ENCODE measurements around the gene IQCH.
A peak's percentile ranks its signal among the peaks of the same experiment; 100 is the strongest.

IQCH gene

DNA sequence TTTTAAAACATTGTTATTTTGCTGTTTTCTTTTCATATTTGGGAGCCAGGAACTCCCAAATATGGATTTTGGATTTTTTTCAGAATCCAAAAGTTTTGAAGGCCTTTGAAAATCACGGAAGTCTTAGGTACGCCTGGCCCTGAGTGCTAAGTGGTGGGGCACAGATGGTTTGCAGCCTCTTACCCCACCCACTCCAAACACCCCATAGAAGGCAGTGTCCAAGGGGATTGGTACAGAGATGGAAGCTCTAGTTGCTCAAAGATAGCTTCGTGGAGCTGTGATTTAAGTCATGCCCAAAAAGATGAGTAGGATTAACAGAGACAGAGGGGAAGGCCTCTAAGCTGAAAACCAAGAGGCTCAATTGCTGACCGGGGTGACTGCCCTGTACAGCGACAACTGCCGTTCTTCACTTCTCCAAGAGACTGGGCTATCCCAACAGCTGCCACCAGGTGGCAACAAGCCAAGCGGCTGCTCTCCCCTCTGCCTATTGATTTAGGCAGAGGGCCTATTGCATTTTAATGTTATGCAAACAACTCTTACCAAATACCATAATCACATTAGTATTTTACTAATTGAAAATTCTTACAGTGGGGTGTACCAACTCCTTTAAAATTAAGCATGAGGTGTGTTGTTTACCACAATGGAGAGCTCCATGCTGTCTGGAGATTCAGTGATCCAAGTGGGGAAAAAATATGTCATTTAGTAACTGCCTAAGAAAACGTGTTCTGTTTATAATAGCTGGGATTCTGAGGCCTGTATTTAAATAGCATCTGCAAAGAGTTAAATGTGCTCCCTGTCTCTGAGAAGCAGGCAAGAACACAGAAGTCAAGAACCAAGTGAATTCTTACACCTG, 202.3 kb downstream of the IQCH start:
- peak; percentile 75 for DNase-seq (ENCODE audit: low read depth)
- TF ChIP-seq, protein P1, sequence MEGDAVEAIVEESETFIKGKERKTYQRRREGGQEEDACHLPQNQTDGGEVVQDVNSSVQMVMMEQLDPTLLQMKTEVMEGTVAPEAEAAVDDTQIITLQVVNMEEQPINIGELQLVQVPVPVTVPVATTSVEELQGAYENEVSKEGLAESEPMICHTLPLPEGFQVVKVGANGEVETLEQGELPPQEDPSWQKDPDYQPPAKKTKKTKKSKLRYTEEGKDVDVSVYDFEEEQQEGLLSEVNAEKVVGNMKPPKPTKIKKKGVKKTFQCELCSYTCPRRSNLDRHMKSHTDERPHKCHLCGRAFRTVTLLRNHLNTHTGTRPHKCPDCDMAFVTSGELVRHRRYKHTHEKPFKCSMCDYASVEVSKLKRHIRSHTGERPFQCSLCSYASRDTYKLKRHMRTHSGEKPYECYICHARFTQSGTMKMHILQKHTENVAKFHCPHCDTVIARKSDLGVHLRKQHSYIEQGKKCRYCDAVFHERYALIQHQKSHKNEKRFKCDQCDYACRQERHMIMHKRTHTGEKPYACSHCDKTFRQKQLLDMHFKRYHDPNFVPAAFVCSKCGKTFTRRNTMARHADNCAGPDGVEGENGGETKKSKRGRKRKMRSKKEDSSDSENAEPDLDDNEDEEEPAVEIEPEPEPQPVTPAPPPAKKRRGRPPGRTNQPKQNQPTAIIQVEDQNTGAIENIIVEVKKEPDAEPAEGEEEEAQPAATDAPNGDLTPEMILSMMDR (IDR thresholded peaks at IDR 0.05; ENCODE audit: insufficient read depth, low read depth, low read length, missing control alignments) = peak; percentile 98
- no peak overlapping the region for H3K4me3 ChIP-seq (ENCODE audit: low read length)

DNA sequence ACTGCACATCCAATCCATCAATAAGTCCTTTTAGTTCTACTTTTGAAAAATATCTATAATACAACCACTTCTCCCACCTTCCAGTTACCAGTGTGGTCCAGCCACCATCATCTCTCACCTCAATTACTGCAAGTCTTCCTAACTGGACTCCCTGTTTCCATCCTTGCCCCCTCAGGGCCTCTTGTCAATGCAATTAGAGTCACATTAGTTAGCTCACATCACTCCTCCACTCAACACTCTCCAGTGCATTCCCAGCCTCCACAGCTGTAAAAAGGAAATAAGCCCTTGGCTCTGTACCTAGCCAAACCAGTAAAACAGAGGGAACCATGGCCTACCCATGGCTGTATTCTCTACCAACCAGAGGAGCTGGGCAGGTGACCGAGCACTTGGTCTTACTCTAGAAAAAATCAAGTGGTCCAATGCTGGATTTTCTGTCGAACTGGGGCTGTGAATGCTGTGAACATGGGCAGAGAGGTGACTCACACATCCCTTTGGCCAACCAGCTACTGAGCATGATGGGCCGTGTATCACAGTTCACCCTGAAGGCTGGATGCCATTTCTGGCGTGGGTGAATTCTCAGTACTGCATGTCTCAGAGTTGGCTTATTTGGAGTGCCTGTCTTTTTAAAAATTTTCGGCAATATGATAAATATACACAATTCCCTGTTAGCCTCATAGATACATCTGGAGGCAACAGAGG, 203.9 kb downstream of the IQCH start:
- DNase-seq (ENCODE audit: low read depth) = peak; percentile 15
- TF ChIP-seq, protein P1 (IDR thresholded peaks at IDR 0.05; ENCODE audit: insufficient read depth, low read depth, low read length, missing control alignments) = no peak
- no peak overlapping the region for H3K4me3 ChIP-seq (ENCODE audit: low read length)

DNA sequence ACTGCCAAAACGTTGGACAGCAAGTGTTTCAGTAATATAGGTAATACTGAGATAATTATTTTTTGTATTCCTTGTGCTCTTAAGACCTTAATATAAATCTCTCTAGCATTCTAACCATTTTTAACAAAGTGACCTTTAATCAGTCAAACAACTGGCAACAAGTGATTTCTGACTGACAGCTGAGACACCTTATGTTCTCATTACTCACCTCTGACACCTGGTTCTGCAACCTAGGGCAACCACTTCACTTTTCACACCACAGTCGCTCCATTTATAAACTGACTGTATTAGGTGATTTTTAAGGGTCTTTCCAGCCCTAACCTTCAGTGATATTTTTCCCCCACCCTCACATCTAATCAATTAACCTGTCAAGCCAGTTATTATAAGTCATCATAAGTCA, 205.9 kb downstream of the IQCH start:
- no peak overlapping the region for H3K4me3 ChIP-seq (ENCODE audit: low read length)
- TF ChIP-seq, protein P1 (IDR thresholded peaks at IDR 0.05; ENCODE audit: insufficient read depth, low read depth, low read length, missing control alignments) = no peak
- no peak for DNase-seq (ENCODE audit: low read depth)

DNA sequence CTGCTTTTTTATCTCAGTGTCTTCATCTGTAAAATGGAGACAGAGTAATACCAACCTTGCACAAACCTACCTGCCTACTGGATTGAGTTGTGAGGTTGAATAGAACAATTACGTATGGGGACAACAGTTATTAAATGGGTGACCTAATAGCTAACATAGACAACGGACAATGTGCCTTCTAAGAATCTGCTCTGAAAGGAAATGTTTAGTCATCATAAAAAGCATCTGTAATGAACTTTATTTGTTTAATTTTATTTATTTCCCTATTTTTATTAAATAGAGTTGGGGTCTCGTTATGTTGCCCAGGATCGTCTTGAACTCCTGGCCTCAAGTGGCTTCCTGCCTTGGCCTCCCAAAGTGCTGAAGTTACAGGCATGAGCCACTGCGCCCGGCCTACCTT, 207.1 kb downstream of the IQCH start:
- TF ChIP-seq, protein P1 (IDR thresholded peaks at IDR 0.05; ENCODE audit: insufficient read depth, low read depth, low read length, missing control alignments) = no peak
- no peak for DNase-seq (ENCODE audit: low read depth)
- H3K4me3 ChIP-seq (ENCODE audit: low read length) = no peak overlapping the region

DNA sequence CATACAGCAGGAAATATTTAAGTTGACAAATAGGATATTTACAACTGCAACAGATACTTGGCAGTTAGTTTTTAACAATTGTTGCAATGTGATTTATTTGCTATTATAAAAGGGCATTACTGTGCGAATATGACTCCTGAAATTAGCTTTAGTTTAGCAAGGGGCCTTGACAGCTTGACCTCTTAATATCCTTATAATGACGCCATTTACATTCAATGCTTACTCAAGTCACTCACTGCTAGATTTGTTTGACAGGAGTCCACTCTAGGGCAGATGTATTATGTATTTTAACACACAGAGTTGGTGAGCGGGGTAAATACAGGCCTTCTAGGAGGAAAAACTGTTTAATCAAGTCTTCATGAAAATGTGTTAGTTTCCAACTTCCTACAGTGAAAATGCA, 208.3 kb downstream of the IQCH start:
- TF ChIP-seq, protein P1 (IDR thresholded peaks at IDR 0.05; ENCODE audit: insufficient read depth, low read depth, low read length, missing control alignments) = no peak
- DNase-seq (ENCODE audit: low read depth) = no peak
- no peak overlapping the region for H3K4me3 ChIP-seq (ENCODE audit: low read length)

DNA sequence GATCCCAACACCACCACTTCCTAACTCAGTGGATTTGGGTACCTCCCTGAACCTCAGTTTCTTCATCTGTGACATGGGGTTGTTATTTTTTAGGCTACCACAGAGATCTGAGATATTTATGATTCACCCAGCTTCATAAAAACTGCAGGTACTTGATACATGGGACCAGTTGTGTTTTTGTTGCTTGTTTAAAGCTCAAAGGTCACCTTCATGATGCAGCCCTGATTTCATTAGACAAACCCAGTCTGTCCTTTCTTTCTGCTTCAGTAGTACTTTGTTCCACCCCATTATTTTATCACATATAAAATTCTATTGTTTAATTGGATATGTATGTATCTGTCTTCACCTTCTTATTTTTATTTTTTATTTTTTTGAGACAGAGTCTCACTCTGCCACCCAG, 208.9 kb downstream of the IQCH start:
- no peak overlapping the region for H3K4me3 ChIP-seq (ENCODE audit: low read length)
- no peak for DNase-seq (ENCODE audit: low read depth)
- TF ChIP-seq, protein P1 (IDR thresholded peaks at IDR 0.05; ENCODE audit: insufficient read depth, low read depth, low read length, missing control alignments) = no peak
